ENCODE data around the gene TMEM151A. TPM values are rescaled to one million over a fixed set of nuclear protein-coding genes. Genes with fewer than 3 reads are reported as not detected.

TMEM151A gene
- total and polyA plus RNA-seq, 2 of the 4 experiments (the other 2 are of a cell fraction) = 0.03 TPM; not detected in 1

GRCh38 chr11:66311470-66311964 lies 19.8 kb downstream of the TMEM151A start:
- POLR2A ChIA-PET (ENCODE audit: unreplicated experiment) = interaction anchor here (0.7 to 2.9 kb wide), 5 partner anchors 16 to 486 kb away, joined by 3 to 23 read pairs (median 5); partner anchors contain the start of gene RIN1
- H4K8ac ChIP-seq (ENCODE audit: low read depth in 2 of 2, low read length in 2 of 2) = peak overlapping the region in 1 of 2 experiments; percentile 48; a peak in 1 of 4 replicates
- no peaks in the 10 kb centered on the region for H3K9me3 ChIP-seq (ENCODE audit: control insufficient read depth, insufficient read depth, low read length)
- H3K36me3 ChIP-seq (ENCODE audit: control insufficient read depth, insufficient read depth, low read length) = no peaks in the 10 kb centered on the region
- 18% methylated on average over 12 of the region's 26 CpGs; no CpG with 5 or more reads in 1 of the 2 experiments for WGBS, 2 experiments (ENCODE audit: extremely low coverage in 2 of 2, insufficient read length in 1 of 2)
- H3K27me3 ChIP-seq (ENCODE audit: control insufficient read depth, insufficient read depth, low read length) = peaks cover 4% of the 10 kb centered on the region
- TF ChIP-seq, protein P1, sequence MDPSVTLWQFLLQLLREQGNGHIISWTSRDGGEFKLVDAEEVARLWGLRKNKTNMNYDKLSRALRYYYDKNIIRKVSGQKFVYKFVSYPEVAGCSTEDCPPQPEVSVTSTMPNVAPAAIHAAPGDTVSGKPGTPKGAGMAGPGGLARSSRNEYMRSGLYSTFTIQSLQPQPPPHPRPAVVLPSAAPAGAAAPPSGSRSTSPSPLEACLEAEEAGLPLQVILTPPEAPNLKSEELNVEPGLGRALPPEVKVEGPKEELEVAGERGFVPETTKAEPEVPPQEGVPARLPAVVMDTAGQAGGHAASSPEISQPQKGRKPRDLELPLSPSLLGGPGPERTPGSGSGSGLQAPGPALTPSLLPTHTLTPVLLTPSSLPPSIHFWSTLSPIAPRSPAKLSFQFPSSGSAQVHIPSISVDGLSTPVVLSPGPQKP (IDR thresholded peaks at IDR 0.05; ENCODE audit: borderline replicate concordance, low read depth, low read length) = no peak
- TF ChIP-seq SMC3 (IDR thresholded peaks at IDR 0.05; ENCODE audit: low read depth, low read length) (no peak), USF2 (IDR thresholded peaks at IDR 0.05; ENCODE audit: low read depth, low read length) (no peak), NFE2L2 (IDR thresholded peaks at IDR 0.05; ENCODE audit: low read depth, low read length) (no peak), MAZ (IDR thresholded peaks at IDR 0.05; ENCODE audit: borderline replicate concordance, low read depth, low read length) (no peak), RAD21 (IDR thresholded peaks at IDR 0.05; ENCODE audit: low read length) (no peak), POLR2A (IDR thresholded peaks at IDR 0.05; ENCODE audit: low read depth, low read length) (no peak), CEBPB (IDR thresholded peaks at IDR 0.05; ENCODE audit: low read depth, low read length) (no peak), FOS (IDR thresholded peaks at IDR 0.05; ENCODE audit: low read depth, low read length) (no peak), RFX5 (IDR thresholded peaks at IDR 0.05; ENCODE audit: low read depth, low read length) (no peak)
- TF ChIP-seq, protein P2, sequence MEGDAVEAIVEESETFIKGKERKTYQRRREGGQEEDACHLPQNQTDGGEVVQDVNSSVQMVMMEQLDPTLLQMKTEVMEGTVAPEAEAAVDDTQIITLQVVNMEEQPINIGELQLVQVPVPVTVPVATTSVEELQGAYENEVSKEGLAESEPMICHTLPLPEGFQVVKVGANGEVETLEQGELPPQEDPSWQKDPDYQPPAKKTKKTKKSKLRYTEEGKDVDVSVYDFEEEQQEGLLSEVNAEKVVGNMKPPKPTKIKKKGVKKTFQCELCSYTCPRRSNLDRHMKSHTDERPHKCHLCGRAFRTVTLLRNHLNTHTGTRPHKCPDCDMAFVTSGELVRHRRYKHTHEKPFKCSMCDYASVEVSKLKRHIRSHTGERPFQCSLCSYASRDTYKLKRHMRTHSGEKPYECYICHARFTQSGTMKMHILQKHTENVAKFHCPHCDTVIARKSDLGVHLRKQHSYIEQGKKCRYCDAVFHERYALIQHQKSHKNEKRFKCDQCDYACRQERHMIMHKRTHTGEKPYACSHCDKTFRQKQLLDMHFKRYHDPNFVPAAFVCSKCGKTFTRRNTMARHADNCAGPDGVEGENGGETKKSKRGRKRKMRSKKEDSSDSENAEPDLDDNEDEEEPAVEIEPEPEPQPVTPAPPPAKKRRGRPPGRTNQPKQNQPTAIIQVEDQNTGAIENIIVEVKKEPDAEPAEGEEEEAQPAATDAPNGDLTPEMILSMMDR (conservative IDR thresholded peaks at IDR 0.05; ENCODE audit: low read depth, low read length) = no peak
- 0 out of 2 replicates have a peak overlapping the region, but pooled peaks have one; percentile 21 for H2AK5ac ChIP-seq (ENCODE audit: low read depth, low read length)
- no peak overlapping the region for H3K14ac ChIP-seq (replicated peaks; ENCODE audit: low read depth, low read length)
- no peak overlapping the region for H3K18ac ChIP-seq (ENCODE audit: low read depth, low read length)
- no peak overlapping the region for H3K27ac ChIP-seq (ENCODE audit: insufficient read depth, low read length)
- H4K91ac ChIP-seq (ENCODE audit: insufficient read depth, low read depth, low read length) = no peak overlapping the region; the same call in 1 of the 2 replicates
- intact Hi-C loops (cut with micrococcal nuclease) = loop anchor here (1.0 kb wide), 1 partner anchor 75 kb away; no protein-coding TSS in a partner anchor
- H4K20me1 ChIP-seq (ENCODE audit: insufficient read depth, low read length) = peaks cover 36% of the 10 kb centered on the region
- H2BK15ac ChIP-seq (ENCODE audit: low read depth, low read length) = no peak overlapping the region; the same call in 2 of the 3 replicates
- dilution Hi-C loops (cut with HindIII; ENCODE audit: low sequenced_read_pairs, unreplicated experiment) = no loop called here
- no peak overlapping the region for H3K23ac ChIP-seq (ENCODE audit: low read depth, low read length)
- H3K9me1 ChIP-seq (ENCODE audit: insufficient read depth, low read length) = no peaks in the 10 kb centered on the region
- H3K4me3 ChIP-seq (ENCODE audit: insufficient read depth, low read depth, low read length) = peak overlapping the region; percentile 63; the same call in 1 of the 2 replicates
- no peak overlapping the region; the same call in 1 of the 2 replicates for H3K4me2 ChIP-seq (ENCODE audit: low read depth, low read length)
- H3K4me1 ChIP-seq (ENCODE audit: control insufficient read depth, insufficient read depth, low read length) = peaks cover 14% of the 10 kb centered on the region
- no peak overlapping the region for H2BK120ac ChIP-seq (ENCODE audit: low read depth, low read length)
- in situ Hi-C loops (cut with MboI; ENCODE audit: low sequenced_read_pairs) = no loop called here
- no peak overlapping the region for H2BK20ac ChIP-seq (ENCODE audit: low read depth, low read length)
- H3K79me1 ChIP-seq (ENCODE audit: low read depth in 1 of 2, low read length in 2 of 2) = peaks cover 0 to 30% of the 10 kb centered on the region in 2 experiments; a peak in 2 of 4 replicates
- CTCF ChIA-PET = interaction anchor here (0.5 to 2.4 kb wide), 13 partner anchors 11 to 123 kb away, joined by 3 to 17 read pairs (median 4); partner anchors contain the start of genes B4GAT1, BRMS1 and RIN1
- DNase-seq (no peak), ATAC-seq (ENCODE audit: low read depth) (no peak)
- H2AFZ ChIP-seq (replicated peaks; ENCODE audit: low read length, poor library complexity) = peak overlapping the region; percentile 38
- no TSS peak for BruUV-seq (replicated peaks)
- no peak overlapping the region for H4K5ac ChIP-seq (ENCODE audit: low read depth, low read length)
- no peak overlapping the region for H3K56ac ChIP-seq (ENCODE audit: extremely low read depth, insufficient read depth, low read length)
- no peak overlapping the region for H3K9ac ChIP-seq (ENCODE audit: low read depth, low read length)
- no peak overlapping the region for H2BK5ac ChIP-seq (ENCODE audit: low read depth, low read length, poor library complexity, severe bottlenecking)
- H2AK9ac ChIP-seq (replicated peaks; ENCODE audit: low read depth, low read length, poor library complexity) = peak overlapping the region; percentile 20
- no peak overlapping the region for H3K4ac ChIP-seq (ENCODE audit: low read depth, low read length)

Measured in IMR-90 (cell line).